ENCODE measurements around the gene P2RY6.

The P2RY6 gene

DNA sequence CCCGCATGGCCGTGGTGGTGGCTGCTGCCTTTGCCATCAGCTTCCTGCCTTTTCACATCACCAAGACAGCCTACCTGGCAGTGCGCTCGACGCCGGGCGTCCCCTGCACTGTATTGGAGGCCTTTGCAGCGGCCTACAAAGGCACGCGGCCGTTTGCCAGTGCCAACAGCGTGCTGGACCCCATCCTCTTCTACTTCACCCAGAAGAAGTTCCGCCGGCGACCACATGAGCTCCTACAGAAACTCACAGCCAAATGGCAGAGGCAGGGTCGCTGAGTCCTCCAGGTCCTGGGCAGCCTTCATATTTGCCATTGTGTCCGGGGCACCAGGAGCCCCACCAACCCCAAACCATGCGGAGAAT is 25.1 kb downstream of the P2RY6 start:
- TF ChIP-seq, protein P1, sequence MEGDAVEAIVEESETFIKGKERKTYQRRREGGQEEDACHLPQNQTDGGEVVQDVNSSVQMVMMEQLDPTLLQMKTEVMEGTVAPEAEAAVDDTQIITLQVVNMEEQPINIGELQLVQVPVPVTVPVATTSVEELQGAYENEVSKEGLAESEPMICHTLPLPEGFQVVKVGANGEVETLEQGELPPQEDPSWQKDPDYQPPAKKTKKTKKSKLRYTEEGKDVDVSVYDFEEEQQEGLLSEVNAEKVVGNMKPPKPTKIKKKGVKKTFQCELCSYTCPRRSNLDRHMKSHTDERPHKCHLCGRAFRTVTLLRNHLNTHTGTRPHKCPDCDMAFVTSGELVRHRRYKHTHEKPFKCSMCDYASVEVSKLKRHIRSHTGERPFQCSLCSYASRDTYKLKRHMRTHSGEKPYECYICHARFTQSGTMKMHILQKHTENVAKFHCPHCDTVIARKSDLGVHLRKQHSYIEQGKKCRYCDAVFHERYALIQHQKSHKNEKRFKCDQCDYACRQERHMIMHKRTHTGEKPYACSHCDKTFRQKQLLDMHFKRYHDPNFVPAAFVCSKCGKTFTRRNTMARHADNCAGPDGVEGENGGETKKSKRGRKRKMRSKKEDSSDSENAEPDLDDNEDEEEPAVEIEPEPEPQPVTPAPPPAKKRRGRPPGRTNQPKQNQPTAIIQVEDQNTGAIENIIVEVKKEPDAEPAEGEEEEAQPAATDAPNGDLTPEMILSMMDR (IDR thresholded peaks at IDR 0.05; ENCODE audit: control insufficient read depth, insufficient read depth, low read depth, low read length, missing control alignments): no peak
- H3K4me3 ChIP-seq (ENCODE audit: control insufficient read depth, low read depth, low read length): no peak overlapping the region
- no peak for DNase-seq (ENCODE audit: low read depth)

DNA sequence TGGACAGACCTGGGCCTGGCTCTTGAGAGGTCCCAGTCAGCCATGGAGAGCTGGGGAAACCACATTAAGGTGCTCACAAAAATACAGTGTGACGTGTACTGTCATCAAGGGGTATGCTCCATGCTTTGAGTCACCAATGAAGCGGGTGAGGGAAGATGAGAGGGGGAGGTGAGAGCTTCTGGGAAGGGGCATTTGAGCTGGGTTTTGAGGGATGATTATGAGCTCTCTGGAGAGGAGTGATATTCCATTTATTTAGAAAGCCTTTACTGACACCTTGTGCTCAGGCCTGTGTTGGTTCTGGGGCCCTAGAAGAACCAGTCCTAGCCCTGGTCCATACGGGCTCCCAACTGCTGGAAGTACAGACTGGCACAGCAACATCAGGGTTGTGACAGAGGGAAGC is 25.6 kb downstream of the P2RY6 start:
- DNase-seq (ENCODE audit: low read depth): no peak
- no peak overlapping the region for H3K4me3 ChIP-seq (ENCODE audit: control insufficient read depth, low read depth, low read length)
- TF ChIP-seq, protein P1 (IDR thresholded peaks at IDR 0.05; ENCODE audit: control insufficient read depth, insufficient read depth, low read depth, low read length, missing control alignments): no peak

DNA sequence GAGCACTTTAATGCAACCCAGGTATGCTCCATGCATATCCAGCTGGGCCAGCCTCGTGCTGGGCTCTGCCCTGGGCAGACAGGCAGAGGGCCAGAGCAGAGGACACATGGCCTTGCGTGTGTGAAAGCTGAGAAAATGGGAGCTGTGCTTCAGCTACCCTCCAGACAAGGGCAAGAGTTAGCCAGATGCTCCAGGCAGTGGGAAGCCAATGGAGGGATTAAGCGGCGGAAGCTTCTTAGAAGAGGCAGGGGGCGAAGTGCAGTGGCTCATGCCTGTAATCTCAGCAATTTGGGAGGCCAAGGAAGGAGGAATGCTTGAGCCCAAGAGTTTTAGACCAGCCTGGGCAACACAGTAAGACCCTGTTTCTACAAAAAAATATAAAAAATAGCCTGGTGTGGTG is 26.1 kb downstream of the P2RY6 start:
- TF ChIP-seq, protein P1 (IDR thresholded peaks at IDR 0.05; ENCODE audit: control insufficient read depth, insufficient read depth, low read depth, low read length, missing control alignments): no peak
- no peak overlapping the region for H3K4me3 ChIP-seq (ENCODE audit: control insufficient read depth, low read depth, low read length)
- DNase-seq (ENCODE audit: low read depth): no peak

DNA sequence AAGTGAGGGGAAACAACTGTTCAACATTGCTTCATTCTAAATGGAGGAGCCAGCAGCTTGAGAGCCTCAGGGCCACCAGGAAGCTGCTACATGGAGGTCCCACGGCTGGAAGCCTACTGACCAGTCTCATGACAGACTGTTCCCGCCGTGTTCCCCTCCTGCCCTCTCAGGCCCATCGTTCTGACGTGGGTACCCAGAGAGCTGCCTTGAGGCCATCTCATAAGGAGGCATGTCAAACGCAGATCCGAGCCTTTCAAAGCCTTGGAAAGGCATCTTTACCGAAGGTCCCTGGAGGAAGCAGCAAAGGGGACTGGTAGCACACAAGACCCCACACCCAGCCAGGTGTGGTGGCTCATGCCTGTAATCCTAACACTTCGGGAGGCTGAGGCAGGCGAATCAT is 27.6 kb downstream of the P2RY6 start:
- DNase-seq (ENCODE audit: low read depth): no peak
- H3K4me3 ChIP-seq (ENCODE audit: control insufficient read depth, low read depth, low read length): no peak overlapping the region
- TF ChIP-seq, protein P1 (IDR thresholded peaks at IDR 0.05; ENCODE audit: control insufficient read depth, insufficient read depth, low read depth, low read length, missing control alignments): no peak

DNA sequence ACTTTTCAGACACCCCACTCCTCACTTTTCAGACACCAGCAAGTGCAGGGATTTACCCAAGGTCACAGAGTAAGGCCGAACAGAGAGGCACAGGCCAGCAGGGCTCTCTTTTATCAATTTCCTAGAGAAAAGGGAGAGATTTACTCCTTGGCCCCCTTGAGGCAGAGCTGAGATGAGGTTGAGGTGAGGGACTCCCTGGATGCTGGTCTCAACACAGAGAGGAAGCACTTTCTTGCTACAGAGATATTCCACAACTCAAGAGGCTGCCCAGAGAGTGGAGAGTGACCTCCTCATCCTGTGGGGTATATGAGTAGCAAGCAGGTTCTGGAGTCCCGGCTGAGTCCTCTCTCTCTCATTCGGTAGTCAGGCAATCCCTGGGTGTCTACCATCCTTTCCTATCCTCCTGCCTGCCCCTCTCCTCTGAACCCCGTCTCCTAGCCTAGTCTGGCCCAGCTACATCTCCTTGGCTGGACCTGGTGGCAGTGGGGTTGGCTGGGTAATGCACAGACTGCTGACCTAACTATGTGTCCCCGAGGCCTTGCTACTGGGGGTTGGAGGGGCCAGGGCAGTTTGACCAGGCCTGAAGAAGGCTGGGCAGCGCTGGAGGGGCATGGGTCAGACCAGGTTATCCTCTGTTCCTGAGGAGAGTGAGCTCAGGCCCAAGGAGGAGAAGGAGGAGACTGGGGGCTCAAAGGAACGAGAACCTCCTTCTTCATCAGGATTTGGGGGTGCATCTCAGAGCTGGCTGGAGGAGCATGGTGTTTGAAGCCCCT is 34.1 kb downstream of the P2RY6 start:
- TF ChIP-seq, protein P1 (IDR thresholded peaks at IDR 0.05; ENCODE audit: control insufficient read depth, insufficient read depth, low read depth, low read length, missing control alignments): no peak
- no peak for DNase-seq (ENCODE audit: low read depth)
- H3K4me3 ChIP-seq (ENCODE audit: control insufficient read depth, low read depth, low read length): no peak overlapping the region

DNA sequence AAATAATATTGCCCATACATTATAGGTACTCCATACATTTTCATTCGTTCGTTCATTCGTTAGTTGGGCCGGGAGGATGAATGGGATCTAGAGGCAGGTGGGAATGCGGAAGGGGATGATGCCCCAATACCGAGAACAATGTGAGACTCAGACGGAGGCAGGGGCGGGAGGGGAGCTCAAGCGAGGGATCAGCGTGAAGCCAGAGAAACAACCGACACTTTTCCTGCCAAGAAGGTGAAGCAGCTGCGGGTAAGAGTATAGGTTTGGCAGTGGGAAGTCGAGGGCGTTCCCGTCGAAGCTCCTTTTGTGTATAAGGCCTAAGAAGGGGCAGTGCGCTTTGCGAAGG is 34.8 kb downstream of the P2RY6 start:
- H3K4me3 ChIP-seq (ENCODE audit: control insufficient read depth, low read depth, low read length): peak overlapping the region; percentile 47
- DNase-seq (ENCODE audit: low read depth): no peak
- TF ChIP-seq, protein P1 (IDR thresholded peaks at IDR 0.05; ENCODE audit: control insufficient read depth, insufficient read depth, low read depth, low read length, missing control alignments): no peak

Measured in AG09309 (cell line).